Fibroblast of the conjunctiva (primary cell): ENCODE data around the gene UGT1A4.

Source experiments
- DNase-seq: peaks from one replicate; pipeline ENCODE4 v3.0.0-alpha.2; 2010; ENCODE audit warnings: low read depth

Gene UGT1A4

DNA sequence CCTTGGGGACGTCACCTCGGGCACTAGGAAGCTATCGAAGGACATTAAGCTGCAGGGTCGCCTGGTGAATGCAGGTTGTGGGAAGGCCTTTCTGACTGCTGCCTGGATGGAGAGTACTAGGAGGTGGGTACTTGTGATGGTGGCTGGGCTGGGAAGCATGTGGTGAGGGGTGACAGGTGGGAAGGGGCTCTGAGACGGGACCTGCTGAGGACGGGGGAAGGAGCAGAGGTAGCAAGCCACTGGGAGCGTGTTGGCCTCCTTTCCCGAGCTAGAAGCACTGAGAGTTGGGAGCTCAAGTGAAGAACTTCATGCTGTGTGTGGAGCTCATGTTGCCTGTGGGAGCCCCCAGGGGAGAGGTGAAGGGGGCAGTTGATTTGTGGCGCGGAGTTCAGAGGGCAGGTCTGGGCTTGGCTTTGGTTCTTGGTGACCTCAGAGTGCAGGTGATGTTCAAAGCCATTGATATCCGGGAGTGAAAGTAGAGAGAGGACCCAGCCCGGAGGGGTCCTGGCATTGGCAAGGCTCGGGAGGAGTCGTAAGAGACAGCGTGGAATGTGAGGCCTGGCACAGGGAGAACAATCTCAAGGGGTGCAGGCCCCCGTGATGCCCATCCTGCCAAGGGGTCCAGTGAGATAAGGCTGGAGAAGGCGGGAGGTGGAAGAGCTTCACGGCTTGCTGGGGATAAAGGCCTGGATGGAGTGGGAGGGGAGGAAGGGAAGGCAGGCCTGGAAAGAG lies 72.8 kb downstream of the UGT1A4 start:
- DNase-seq, result no peak

DNA sequence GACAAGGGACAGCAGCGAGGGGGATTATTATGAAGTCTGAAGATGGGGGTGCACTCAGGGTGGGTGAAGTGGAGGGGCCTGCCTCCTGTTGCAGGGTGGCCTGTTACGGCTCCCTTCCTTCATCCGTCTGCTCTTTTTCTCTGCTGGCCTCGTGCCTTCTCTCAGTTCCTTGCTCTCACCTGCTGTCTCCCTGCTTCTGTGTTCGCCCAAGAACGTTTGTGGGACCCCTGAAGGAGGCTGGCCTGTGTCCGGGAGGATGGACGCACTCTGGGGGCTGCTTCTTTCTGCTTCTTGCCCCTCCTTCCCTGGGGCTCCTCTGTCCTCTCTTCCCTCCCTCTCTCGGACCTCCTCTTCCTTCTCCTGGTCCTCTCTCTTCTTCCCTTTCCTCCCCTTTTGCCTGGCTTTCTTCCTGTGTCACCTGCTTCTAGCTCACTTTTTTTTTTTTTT lies 73.4 kb downstream of the UGT1A4 start:
- no peak for DNase-seq

DNA sequence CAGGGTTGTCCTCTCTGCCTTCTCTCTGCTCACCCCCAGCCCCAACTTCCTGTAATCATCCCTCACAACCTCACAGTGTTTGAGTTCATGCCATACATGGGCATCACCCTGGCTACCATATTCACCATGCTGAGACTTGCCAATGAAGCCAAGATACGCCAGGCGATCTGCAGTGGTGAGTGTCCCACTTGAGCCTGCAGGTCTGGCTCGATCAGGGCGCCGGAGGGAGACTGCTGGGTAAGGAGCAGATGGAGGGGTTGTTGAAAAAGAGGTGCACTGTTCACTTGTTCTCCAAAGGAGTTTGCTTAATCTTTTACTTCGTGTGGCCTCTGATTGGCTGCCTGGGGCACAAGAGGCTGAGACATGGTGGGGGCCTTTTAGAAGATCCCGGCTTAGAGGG lies 74.2 kb downstream of the UGT1A4 start:
- no peak for DNase-seq

GRCh38 chr2:233793465-233794127 lies 75.1 kb downstream of the UGT1A4 start:
- DNase-seq, result no peak

GRCh38 chr2:233794128-233794658 lies 75.7 kb downstream of the UGT1A4 start:
- DNase-seq, result no peak

- no peak for DNase-seq
These were observed 77.2 kb downstream of the UGT1A4 start for GRCh38 chr2:233795735-233796171.

GRCh38 chr2:233796254-233796653 lies 77.7 kb downstream of the UGT1A4 start:
- no peak for DNase-seq

DNA sequence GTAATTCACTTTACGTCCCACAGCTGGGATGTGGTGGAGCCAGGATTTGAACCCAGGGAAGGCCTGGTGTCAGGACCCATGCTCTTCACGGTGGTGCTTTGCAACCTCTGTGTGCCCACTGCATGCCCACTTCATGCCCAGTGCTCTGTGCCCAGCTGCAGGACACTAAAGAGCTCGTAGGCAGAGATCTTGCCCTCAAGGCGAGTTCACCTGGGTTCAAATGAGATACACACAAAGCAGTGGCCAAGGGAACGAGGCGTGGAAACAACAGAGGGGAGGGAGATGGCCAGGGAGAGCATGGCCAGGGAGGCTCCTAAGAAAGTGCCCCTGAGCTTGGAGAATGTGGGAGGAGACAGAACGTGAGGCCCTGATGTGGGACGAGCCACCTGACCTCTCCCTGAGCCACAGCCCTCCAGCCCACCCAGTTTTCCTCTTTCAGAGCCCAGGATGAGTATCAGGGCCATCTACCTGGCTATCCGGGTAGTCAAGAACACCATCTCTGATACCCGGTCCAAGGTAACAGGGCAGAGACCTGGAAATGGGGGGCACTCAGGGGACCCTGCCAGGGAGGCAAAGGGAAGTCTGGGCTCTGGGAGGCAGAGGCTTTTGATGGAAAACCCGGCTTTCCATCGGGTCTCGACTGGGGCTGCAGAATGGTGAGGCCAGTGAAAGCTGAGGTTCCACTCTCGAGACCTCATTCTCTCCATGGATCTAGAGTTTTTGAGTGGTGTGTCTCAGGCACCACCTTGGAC lies 80.0 kb downstream of the UGT1A4 start:
- no peak for DNase-seq

DNA sequence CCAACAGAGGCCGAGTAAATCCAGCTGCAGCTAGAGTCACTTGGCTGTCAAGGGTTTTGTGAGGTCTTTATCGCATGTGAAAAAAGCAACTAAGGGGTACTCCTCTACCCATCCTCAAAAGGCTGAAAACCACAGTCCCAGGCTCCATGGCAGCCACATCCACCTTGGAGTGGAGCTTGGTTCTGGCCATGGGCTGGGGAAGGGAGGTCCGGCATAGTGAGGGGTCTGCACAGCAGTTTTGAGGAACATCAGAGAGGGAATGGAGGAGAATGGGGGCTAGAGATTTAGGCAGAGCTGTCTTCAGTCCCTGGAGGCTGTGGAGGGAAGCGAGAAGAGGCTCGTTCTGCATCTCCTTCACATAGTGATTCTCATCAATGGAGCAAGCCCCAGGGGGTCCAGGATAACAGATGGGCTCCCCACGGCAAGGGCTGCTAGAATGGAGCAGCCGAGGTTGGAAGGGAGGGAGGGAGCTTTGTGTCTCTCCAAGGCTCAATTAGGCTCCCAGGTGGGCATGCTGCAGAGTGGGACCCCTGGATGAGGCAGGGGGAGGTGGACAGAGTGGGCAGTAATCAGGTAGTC lies 80.6 kb downstream of the UGT1A4 start:
- DNase-seq, result no peak

DNA sequence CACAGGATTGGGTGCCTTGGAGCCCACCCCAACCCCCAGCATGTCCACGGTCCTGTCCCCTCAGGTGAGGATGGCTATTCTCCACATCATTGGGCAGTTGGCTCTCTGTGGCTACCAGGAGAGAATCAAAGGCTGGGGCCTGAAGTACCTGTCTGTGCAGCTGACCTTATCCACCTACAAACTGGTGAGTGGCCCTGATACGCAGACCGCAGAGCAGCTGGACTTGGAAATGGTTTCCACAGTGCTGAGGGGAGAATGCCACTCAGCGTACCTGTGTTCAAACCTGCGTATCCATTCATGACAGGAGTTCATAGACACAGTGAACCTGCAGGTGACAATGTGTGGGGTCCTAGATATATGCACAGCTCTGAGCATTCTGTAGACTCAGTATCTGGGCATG lies 81.2 kb downstream of the UGT1A4 start:
- DNase-seq, result no peak

DNA sequence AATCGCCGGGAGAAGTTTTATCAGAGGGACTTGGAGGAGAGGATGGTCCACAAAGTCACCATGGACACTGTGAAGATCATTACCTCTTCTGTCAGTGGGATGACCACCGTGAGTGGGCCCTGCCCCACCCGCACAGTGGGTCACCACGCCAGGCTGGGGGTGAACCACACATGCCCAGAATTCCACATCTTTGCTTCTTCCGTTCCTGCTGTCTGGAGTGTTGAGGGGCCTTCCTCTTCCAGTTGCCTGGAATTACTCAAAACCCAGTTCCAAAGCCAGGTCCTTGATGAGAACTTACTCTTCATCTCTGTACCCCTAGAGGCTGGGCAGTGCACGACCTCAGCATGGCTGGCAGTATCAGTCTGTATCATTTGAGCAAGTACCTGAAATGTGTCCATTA lies 81.7 kb downstream of the UGT1A4 start:
- DNase-seq, result no peak

GRCh38 chr2:233801357-233802131 lies 83.0 kb downstream of the UGT1A4 start:
- DNase-seq, result no peak

DNA sequence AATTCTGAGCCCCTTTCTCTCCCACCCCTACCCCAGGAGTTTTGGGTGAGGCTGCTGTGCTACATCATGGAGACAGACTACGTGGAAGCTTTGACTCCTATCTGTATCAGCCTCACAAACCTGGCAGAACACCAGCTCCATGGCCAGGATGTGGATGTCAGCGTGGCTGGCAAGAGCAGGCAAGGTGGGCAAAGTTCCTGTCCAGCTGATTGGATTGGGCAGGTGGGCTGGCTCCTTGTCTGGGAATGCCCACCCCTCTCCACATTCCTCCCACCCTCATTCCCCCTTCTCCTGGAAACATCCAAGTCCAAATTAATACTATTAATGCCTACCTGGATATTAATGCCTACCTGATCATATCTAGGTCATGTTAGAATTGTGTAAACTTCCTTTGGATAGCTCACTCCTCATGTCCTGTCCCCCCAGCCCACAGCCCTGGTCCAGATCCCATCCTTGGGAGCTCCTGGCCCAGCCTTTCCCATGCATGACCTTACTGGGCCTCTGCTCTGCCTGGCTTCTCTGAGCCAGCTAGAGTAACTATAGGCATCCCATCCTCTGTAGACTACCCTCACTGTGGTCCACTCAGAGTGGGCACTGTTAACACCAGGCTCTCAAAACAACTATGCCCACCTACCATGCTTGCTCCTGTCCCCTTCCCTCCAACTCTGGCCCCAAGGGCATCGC lies 83.7 kb downstream of the UGT1A4 start:
- no peak for DNase-seq

DNA sequence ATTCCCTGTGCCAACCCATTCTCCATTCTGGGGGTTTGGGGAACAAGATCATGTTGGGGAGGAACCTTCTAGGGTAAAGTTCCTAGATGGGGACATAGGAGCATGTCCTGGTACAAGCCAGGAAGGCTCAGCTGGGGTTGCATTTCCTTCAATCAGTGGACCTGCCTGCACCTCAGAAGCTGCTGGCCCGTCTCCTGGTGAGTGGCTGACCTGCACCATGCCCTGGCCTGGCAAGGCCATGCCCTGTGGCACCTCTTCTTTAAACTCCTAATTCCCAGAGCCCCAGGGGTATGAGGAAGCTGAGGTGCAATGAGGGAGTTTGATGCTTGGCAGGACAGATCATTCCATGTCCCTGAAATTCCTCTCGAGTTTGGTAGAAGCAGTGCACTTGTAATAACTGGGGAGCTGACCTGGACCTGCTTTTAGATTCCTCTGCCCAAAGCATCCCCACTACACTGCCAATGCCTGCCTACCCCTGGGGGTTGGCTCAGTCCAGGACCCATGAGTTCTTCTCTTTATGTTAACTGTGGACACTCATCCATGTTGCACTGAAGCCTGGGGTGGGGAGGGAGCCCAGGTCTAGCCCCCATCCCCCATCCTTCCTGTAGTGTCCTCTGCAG lies 84.9 kb downstream of the UGT1A4 start:
- no peak for DNase-seq

DNA sequence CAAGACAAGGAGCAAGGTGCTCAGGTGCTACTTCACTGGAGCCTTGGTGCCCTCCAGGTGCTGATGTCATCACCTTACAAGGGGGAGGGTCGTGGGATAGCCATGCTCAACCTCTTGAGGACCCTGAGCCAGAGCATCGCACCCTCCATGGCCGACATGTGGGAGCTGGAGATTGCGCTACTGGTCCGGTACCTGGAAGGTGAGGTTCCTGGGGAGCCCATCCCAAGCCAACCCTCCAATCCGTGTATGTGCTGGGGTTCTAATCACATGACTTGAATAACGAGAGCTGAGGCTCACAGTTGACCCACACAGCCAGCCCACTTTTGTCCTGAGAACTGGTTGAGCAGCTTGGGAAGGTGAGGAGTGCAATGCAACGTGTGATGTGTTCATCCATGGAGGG lies 85.5 kb downstream of the UGT1A4 start:
- no peak for DNase-seq

GRCh38 chr2:233807215-233807865 lies 88.8 kb downstream of the UGT1A4 start:
- DNase-seq, result no peak

DNA sequence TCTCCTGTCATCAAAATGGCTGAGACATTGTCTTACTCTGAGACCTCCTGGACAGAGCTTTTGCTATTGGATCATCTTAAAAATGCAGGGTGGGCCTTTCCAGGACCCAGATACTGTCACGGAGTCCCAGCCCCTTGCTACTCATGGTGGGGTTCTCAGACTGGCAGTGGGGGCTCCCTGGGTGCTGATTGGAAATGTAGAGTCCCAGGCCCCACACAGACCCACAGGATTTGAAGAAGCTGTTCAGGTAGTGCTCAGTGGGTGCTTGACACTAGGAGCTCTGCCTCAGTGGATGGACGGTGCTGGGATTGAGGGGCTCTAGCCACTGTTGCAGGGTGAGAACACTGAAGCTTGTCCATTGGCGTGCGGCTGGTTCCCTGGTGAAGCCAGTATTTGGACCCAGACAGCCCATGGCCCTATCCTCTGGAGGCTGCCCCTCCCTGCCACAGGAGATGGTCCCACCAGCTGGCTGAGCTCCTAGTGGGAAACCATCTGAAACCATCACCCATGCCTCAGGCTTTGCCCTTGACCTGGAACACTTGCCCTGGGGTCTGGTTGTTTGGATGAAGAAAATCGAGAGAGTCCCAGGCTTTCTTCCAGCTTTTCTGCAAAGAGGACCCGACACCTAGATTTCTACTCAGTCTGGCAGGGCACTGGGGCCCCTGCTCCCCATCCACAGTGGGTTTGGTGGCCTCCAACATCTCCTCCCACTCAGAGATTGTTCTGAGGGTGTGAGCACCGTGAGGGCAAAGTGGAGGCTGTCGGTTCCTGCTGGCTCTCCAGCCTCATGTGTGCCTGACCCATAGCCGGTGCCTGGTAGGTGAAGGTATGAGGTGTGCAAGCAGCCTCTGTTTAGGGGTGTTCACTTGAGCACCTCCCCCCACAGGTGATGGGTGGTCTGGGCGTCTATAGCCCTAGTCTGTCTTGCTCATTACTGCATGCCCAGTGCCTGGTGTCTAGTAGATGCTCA lies 89.7 kb downstream of the UGT1A4 start:
- DNase-seq, result no peak

DNA sequence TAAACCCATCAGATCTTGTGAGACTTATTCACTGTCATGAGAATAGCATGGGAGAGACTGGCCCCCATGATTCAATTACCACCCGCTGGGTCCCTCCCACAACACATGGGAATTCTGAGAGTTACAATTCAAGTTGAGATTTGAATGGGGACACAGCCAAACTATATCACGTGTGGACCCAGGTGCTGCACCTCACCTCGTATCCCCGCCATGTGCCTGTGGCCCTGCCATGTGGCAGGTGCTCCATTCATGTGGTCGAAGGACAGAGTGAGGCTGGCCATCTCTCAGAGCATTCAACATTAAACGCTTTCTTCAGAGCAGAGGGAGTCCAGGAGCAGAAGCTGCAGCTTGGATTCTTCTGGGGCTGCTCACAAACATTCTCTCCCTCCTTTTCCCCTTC lies 91.8 kb downstream of the UGT1A4 start:
- no peak for DNase-seq

GRCh38 chr2:233811087-233811486 lies 92.6 kb downstream of the UGT1A4 start:
- no peak for DNase-seq
